Smooth muscle cell of the coronary artery (primary cell): ENCODE results near the gene ZBTB40. TPM values are rescaled to one million over a fixed set of nuclear protein-coding genes. Genes with fewer than 3 reads are reported as not detected.

Source experiments
- total RNA-seq: library from RNA; depleted of rRNA; stranded (reverse); fragments of >200 nt; gene quantifications from 2 replicates; pipeline ENCODE4 v1.2.3, GENCODE V29; 2014; ENCODE audit warnings: low replicate concordance

Gene ZBTB40, protein sequence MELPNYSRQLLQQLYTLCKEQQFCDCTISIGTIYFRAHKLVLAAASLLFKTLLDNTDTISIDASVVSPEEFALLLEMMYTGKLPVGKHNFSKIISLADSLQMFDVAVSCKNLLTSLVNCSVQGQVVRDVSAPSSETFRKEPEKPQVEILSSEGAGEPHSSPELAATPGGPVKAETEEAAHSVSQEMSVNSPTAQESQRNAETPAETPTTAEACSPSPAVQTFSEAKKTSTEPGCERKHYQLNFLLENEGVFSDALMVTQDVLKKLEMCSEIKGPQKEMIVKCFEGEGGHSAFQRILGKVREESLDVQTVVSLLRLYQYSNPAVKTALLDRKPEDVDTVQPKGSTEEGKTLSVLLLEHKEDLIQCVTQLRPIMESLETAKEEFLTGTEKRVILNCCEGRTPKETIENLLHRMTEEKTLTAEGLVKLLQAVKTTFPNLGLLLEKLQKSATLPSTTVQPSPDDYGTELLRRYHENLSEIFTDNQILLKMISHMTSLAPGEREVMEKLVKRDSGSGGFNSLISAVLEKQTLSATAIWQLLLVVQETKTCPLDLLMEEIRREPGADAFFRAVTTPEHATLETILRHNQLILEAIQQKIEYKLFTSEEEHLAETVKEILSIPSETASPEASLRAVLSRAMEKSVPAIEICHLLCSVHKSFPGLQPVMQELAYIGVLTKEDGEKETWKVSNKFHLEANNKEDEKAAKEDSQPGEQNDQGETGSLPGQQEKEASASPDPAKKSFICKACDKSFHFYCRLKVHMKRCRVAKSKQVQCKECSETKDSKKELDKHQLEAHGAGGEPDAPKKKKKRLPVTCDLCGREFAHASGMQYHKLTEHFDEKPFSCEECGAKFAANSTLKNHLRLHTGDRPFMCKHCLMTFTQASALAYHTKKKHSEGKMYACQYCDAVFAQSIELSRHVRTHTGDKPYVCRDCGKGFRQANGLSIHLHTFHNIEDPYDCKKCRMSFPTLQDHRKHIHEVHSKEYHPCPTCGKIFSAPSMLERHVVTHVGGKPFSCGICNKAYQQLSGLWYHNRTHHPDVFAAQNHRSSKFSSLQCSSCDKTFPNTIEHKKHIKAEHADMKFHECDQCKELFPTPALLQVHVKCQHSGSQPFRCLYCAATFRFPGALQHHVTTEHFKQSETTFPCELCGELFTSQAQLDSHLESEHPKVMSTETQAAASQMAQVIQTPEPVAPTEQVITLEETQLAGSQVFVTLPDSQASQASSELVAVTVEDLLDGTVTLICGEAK
- total RNA-seq: 6.2 and 7.0 TPM in 2 replicates

DNA sequence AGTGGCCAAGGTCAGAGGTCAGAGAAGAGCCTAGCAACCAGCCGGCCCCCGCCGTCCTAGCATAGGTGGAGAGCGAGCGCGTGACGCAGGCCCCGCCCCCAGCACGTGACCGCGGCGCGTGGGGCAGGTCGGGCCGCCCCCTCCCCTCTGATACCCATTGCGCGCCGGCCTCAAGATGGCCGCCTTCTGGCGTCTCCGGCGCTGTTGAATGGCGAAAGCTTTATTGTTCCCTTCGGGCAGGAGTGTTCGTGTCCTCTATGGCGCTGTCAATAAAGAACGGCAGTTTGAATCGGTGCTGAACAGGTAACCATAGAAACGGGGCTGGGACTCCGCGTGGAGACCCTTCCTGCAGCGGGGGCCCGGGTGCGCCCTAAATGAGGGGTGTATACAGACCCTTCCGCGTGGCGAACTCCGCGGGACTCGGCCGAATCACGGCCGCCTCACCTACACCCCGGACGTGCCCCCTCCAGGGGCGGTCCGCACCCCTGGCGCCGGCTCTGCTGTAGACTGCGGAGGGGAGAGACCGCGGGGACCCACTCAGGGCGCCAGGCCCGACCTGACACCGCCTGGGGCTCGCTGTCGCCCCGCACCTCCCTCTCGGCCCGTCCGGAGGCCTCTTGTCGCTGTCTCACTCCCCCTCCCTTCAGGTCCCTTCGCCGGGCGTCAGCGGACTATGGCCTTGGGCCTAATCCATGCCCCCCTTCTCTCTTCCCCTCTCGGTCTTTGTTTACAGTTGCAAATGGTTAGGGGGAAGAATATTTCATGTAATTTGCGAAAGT is at the start of gene ZBTB40:
TSS of gene ZBTB40 (plus strand) at position 150 of the 779 bp plus-strand sequence. CDS start 38,098 bp downstream, outside the sequence.

DNA sequence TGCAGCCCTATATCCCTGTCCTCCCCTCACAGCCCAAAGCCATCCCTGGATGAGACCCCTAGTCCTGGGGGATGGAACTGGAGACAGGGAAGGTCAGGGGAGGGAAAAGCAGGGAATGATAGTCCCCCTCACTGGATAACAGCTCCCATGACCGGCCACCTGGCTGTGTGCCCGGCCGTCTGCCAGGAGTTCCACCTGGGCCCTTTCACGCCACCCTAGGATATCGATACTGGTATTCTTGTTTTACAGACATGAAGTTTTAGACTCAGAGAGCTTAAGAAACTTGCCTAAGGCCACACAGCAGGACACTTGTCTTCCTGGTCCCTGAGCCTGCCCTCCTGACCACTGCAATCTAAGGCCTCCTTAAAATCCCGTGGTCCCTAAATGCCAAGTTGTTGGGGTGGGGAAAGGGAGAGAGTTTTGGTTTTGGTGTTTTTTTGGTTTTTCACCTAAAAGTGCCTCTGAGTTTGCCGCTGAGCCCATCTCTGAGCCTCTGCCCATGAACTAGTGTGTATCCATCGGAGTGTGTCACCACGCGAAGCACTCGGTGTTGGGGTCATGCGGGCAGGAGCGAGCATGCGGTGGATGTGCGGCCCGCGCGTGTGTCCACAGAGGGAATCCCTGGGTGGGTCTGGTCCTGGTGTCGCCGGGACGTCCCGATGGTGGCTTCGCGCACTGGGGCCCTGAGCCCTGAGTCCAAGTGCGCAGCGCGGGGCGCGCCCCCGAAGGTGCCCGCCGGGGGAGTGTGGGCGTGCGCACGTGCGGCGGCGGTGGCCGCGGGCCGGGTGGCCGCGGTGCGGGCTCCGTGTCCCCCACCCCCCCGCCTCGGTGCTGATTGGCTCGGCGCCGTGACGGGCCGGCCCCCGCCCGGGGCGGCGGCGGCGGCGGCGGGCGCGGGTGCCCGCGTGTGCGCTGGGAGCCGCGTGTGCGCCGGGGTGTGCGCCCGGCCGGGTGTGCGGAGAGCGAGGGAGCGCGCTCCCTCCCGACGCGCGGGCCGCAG is 111.2 kb downstream of the ZBTB40 start, which contains the start of gene EPHA8:
TSS of gene EPHA8 (plus strand) at position 906 of the 1,000 bp plus-strand sequence. CDS start 147 bp downstream, outside the sequence.

Other genes with a start within 250 kb of the ZBTB40 start
- gene EPHA8, start 111.6 kb downstream of the ZBTB40 start, total RNA-seq: not detected in 2 replicates
- gene C1QA, start 184.8 kb downstream of the ZBTB40 start, total RNA-seq: not detected in 2 replicates
- gene C1QC, start 191.8 kb downstream of the ZBTB40 start, total RNA-seq: not detected in 2 replicates
- gene C1QB, start 201.4 kb downstream of the ZBTB40 start, total RNA-seq: not detected in 2 replicates